CD4-positive, alpha-beta T cell treated with Interleukin-21 for 1 hour (primary cell): ENCODE results near the gene C15orf39.
"Not testable (repeated sequence)": the region's sequence is repeated elsewhere in the genome, so short reads cannot be mapped to it uniquely, and the experiment has no call there.

Source experiments
- DNase-seq: peaks from one replicate; pipeline ENCODE4 v3.0.0-alpha.2; 2020

The C15orf39 gene

DNA sequence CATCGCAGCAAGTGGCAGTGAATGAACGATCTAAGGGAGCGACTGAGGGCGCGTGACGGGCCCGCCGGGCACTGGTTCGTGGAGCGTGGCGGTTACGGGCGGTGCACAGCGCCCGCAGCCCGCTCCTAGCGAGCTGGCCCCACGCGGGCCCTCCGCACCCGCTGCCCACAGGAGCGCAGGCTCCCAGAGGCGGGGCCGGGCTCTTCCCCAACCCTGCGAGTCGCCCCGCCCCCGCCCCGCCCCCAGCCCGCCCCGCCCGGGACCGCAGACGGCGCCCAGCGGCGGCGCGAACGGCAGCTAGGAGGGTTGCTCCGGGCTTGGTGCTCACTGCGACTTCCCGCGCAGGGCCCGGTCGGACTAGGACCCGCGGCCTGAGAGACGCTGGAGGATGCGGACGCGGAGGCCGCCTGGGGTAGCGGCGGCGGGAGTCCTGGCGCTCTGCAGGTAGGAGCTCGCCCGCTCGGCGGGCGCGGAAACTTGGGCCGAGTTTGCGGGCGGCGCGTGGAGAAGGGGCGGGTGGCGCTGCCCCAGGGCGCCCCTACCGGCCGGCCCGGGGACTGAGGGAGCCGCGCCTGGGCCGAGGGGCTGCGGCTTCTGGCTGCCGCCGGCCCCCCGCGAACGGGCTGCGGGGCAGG lies at the start of gene C15orf39:
Gene C15orf39, plus strand, starts transcription at position 267 of the 635 bp plus-strand sequence. CDS start 4,167 bp downstream, outside the sequence.
- DNase-seq = peak; percentile 79

DNA sequence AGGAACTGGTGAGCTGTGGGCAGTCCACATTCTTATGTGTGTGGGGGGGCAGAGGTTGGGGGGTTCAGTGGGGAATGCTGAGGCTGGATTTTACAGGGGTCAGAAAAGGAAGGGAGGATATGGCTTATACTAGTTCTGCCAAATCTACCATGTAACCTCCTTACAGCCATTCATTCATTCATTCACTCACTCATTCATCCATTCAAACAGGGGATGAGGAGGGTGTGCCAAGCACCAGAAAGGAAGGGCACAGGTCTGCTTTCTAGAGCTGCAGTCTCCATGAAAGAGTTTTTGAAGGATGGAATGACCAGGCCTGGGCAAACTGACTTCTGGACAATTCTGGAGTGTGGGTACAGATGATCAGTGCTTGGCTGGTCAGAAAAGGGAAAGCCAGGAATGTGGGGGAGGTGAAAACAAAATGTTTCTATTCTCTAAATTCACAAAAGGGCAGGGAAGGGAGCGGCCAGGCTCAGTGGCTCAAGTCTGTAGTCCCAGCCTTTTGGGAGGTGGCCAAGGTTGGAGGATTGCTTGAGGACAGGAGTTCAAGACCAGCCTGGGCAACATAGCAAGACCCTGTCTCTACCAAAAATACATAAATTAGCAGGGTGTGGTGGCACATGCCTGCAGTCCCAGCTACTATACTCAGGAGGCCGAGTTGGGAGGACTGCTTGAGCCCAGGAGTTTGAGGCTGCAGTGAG lies 49.2 kb upstream of the C15orf39 start:
- DNase-seq = no peak

DNA sequence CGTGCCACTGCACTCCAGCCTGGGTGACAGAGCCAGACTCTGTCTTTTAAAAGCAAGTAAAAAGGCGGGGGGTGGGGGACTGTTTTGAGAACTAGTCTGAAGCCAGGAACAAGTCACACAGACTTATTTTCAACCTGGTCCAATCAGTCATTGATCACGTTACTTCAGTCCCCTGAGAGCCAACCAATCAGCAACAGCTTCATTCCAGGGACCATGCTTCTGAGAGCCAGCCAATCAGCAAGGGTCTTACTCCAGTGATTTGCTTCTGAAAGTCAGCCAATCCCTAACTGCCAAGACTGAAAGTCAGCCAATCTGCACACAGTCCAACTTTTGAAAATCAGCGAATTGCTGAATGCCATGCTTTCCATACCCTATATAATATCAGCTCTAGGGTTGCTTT lies 48.6 kb upstream of the C15orf39 start:
- peak; percentile 38 for DNase-seq

DNA sequence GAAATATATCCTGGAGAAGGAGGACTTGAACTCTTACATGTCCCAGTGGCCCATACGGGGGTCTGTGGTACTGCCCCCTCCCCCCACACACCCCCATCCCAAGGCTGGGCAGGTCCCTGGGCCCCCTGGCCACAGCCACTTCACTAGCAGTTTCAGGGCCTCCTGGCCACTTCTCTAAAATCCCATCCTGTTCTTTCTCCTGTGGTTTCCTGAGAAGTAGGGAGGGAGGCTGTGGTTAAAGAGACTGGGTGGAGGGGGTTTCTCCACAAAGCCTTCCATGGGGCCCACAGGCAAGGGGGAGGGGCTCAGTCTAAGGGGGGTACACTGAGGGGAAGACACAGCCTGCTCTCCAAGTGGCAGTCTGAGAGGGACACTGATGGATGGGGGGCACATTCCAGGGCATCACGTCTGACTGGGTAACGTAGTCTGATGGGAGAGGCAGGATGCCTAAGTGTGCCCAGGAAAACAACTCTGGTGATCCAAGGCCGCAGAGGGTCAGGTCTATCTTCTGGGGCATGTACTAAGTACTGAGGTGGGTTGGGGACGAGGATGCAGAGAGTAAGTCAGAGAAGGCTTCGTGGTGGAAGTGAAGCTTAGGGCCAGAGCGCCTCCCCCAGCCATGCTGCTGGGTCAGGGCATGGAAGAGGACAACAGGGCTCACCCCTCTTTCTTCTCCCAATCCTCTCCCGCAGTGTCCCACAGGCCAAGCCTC lies 48.0 kb upstream of the C15orf39 start:
- DNase-seq = peak; percentile 12

DNA sequence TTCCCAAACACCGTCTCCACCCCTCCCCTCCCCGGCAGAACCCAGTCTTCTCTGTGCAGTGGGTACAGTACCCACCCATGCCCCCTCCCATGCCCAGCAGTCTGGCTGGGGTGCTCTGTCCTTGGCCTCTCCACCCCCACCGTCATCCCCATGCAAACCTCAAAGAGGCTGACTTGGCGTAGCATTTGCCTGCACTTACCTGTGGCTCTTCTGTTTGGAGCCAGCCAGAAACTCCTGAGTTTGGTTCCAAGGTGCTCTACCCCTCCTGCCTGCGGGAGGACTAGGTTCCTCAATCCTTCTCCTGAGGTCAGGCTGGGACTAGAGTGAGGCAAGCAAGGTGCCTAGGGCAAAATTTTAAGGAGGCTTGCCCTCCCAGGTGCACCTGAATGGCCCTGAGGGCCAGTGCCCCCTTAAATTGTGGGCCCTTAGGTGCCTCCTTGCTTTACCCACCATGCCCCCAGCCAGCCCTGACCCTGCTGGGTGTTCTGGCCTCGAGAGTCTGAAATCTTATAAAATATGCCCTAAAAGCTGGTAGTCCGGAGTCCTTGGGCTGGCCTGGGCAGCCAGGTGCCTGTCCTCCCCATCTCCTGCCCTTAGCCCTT lies 47.1 kb upstream of the C15orf39 start:
- no peak for DNase-seq

GRCh38 chr15:75156326-75157215 lies 45.1 kb upstream of the C15orf39 start:
- no peak for DNase-seq

DNA sequence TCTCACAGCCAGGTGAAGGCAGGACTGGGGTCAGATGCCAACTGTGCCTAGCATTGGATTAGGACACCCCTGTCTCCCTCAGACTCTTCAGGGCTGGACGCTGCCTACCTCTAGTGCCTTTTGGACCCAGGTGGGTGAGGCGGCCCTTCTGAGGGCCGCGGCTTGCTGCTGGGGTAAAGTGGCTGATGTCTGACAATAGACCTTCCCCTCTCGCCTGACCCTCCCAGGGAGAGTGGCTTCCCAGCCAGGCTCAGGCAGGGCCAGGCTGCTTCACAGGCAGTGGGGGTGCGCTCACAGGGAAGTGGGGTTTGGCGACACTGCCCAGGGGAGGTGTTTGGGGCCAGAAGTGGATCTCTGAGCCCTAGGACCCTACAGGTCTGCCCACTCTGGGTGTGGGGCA lies 43.3 kb upstream of the C15orf39 start:
- no peak for DNase-seq

GRCh38 chr15:75159244-75159643 lies 42.4 kb upstream of the C15orf39 start:
- no peak for DNase-seq

GRCh38 chr15:75161106-75161916 lies 40.4 kb upstream of the C15orf39 start:
- no peak for DNase-seq

DNA sequence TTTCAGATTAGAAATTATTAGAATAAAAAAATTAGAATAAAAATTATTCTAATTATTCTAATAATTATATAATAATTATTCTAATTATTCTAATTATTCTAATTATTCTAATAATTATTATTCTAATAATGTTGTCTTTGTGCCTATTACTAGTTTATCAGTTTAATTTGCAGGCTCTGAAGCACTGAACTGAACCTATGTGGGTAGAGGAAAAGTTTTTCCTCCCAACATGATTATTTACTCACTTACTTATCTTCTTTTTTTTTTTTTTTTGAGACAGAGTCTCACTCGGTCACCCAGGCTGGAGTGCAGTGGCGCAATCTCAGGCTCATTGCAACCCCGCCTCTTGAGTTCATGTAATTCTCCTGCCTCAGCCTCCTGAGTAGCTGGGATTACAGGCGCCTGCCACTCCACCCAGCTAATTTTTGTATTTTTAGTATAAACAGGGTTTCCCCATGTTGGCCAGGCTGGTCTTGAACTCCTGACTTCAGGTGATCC lies 39.7 kb upstream of the C15orf39 start:
- DNase-seq = no peak

DNA sequence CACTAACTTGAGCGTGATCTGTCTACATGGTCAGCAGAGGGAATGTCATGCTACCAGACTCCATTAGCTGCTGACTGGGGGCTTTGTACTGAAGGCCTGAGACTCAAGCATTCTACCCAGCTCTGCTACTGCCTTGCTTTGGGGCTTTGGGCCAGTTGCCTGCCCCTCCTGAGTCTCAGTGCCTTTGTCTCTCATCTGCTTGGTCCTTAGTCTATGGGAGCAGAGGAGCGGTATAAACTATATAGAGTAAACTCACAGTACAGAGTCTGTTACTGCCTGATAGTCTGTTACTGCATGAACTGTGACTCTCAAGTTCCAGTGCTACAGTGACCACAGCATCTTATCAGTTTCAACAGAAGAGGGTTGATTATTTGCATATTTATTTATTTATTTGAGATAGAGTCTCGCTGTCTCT lies 38.5 kb upstream of the C15orf39 start:
- no peak for DNase-seq

DNA sequence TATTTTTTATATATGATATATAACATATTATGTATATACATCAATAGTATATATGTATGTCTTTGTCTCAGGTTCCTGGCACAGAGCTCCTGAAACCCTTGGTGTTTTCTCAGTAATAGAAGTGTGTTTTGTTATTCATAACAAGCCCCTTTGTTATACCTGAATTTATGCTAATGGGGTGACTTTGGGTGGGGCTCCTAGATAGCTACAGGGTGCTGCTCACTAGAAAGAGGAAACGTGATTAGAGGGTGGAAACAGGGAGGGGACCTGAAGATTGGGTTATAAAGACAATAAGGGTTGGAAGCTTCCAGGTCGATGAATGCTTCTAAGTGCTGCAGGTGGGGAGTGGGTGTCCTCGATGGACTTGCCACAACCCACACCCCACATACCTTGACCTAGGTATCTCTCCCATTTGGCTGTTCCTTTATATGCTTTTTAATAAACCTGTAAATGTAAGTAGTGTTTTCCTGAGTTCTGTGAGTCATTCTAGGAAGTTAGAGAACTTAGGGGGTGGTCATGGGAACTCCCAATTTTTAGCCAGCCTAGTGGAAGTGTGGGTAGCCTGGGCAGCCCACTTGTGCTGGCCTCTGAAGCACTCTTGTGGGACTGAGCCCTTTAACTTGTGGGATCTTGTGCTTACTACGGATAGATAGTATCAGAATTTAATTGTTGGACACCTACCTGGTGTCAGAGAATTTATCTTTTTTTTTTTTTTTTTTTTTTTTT lies 36.9 kb upstream of the C15orf39 start:
- DNase-seq = no peak

DNA sequence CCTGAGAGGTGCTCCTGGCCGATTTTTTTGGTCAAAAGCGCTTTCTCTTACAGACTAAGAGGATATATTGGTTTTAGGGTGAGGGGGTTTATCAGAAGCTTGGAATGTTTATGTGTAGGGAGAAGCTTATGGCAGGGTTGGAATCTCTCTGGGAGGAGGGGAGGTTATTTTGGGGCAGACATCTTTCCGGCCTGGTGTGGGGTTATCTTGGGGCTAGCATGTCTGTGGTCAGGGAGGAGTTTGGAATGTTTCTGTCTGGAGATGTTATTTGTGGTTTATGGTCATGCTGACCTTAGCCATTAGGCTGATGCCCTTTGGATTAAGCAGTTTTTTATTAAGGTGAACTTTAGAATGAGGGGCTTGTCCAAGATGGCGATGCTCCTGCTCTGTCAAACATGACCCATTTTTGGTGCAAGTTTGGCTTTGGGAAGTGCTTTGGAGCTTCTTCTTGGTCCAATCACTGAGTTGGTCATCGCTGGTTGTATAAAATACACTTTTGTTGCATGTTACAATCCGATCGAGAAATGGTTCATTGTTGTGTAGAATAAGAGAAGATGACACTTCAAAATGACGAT lies 35.1 kb upstream of the C15orf39 start:
- not testable (repeated sequence) for DNase-seq

DNA sequence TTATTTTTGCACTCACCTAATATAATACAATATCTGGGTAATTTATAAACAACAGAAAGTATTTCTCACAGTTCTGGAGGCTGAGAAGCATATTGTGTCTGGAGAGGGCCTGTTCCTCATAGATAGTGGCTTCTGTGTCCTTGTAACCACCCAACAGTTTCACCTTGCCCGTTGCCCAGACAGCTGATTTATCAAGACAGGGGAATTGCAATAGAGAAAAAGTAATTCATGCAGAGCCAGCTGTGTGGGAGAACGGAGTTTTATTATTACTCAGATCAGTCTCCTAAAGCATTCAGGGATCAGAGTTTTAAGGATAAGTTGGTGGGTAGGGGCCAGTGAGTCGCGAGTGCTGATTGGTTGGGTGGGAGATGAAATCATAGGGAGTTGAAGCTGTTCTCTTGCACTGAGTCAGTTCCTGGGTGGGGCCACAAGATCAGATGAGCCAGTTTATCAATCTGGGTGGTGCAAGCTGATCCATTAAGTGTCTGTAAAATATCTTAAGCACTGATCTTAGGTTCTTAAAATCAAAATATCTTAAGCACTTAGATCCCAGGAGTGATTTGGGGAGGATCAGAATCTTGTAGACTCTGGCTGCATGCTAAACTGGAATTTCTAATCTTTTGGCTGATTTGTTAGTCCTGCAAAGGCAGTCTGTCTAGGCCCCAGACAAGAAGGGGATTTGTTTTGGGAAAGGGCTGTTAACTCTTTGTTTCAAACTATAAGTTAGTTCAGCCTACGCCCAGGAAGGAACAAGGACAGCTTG lies 33.9 kb upstream of the C15orf39 start:
- no peak for DNase-seq

DNA sequence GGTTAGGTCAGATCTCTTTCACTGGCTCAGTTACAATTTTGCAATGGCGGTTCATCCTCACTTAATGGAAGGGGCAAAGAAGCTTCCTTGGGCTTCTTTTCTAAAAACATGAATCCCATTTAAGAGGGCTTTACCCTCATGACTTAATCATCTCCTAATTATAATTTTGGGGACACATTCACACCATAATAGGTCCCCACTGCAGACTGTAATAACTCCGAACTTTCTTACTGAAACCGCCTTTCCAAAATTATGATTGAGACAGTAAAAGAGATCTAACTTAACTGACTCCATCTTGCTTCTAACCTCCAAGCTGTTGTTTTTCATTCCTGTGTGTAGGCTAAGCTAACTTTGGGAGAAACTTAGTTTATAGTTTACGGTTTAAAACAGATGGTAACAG lies 33.3 kb upstream of the C15orf39 start:
- no peak for DNase-seq

GRCh38 chr15:75170203-75170602 lies 31.5 kb upstream of the C15orf39 start:
- DNase-seq = no peak

- no peak for DNase-seq
Measured at GRCh38 chr15:75170711-75171341, 30.9 kb upstream of the C15orf39 start.

DNA sequence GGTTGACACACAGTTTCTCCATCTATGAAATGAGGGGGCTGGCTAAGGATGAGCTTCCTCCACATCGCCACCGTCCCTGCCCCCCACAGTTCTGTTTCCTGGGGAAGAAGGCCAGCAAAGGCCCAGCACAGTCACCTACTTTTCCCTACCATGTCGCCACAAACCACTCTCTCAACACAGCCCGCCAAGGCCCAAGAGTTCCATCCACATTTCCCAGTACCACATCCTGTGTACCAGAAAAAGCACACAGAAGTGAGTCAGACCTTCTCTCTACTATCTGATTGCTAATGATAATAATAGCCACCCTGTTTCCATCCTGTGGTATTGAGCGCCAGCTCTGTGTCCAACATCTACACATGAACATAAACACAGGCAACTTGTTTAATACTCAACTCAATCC lies 30.3 kb upstream of the C15orf39 start:
- no peak for DNase-seq

GRCh38 chr15:75172284-75172820 lies 29.3 kb upstream of the C15orf39 start:
- no peak for DNase-seq
